Stomach smooth muscle (tissue), 2 donors: ENCODE data around the gene GAPT.

ENCODE experiments used
- H3K27ac ChIP-seq: one replicate; pipeline ENCODE4 v1.7.0; 2013; ENCODE audit warnings: mild to moderate bottlenecking, low read length, inconsistent platforms
- H3K27me3 ChIP-seq, 2 donors: one replicate each; pipeline ENCODE4 v1.7.0; 2013; ENCODE audit warnings: low read length in 2 of 2; ENCODE audit not compliant: insufficient read depth in 2 of 2, control insufficient read depth in 1 of 2
- H3K36me3 ChIP-seq, 2 donors: one replicate each; pipeline ENCODE4 v1.7.0; 2013; ENCODE audit warnings: low read length in 2 of 2; ENCODE audit not compliant: control insufficient read depth in 2 of 2, insufficient read depth in 2 of 2
- H3K4me1 ChIP-seq: one replicate; pipeline ENCODE4 v1.7.0; 2013; ENCODE audit warnings: low read length; ENCODE audit not compliant: control insufficient read depth, insufficient read depth
- H3K4me3 ChIP-seq, 2 donors: one replicate each; pipeline ENCODE4 v1.7.0; 2013; ENCODE audit warnings: low read length in 2 of 2
- H3K9ac ChIP-seq, 2 donors: one replicate each; pipeline ENCODE4 v1.7.0; 2013; ENCODE audit warnings: low read length in 2 of 2, mild to moderate bottlenecking in 1 of 2
- H3K9me3 ChIP-seq, 2 donors: one replicate each; pipeline ENCODE4 v1.7.0; 2013; ENCODE audit warnings: low read length in 2 of 2; ENCODE audit not compliant: control insufficient read depth in 2 of 2
- donor health status: healthy.
- donor health status: Pancreatic carcinoma.

The GAPT gene

DNA sequence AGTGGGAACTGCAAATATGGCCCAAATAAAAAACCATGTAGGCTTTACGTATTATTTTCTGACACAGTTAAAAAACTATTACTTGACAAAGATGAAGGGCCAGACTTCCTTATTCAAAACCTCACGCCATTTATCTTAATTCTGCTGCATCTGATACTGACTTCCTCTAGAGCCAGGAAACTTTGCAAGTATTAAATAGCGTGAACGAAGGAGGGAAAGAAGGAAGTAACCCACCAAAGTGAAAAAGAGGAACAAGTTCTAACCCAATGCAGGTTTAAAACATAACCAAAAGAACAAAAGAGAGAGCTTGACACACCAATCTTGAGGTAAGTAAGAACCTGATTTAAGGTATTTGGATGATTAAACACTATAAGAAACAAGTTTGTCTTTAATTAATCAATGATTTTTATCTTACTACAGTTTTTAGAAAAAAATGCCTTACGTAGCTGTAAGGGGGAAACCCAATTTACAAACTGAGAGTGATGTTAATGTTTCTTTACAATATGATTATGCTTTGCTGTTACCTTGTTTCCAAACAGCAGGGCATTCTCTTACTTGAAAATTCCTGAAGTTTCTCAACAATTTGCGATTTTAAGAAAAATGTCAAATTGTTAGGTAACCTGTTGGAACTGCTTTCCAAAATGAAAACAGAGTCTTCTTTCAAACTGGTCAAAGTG, at the start of gene GAPT:
Gene GAPT, plus strand, starts transcription at position 220 of the 677 bp plus-strand sequence. CDS start 3,102 bp downstream, outside the sequence.
- Histone ChIP-seq H3K9me3 (no peaks in the 10 kb centered on the region), H3K4me1 (no peaks in the 10 kb centered on the region), H3K4me3 (no peak within 1 kb of the TSS), H3K27me3 (no peaks in the 10 kb centered on the region), H3K36me3 (no peaks in the 10 kb centered on the region), H3K27ac (no peak within 1 kb of the TSS), H3K9ac (no peak within 1 kb of the TSS)

GRCh38 chr5:58444805-58445204, 46.4 kb upstream of the GAPT start:
- H3K9me3 ChIP-seq, result peaks cover 0 to 5% of the 10 kb centered on the region in 2 donors
- no peak overlapping the region for H3K4me3 ChIP-seq
- H3K9ac ChIP-seq, result no peak overlapping the region
- H3K27ac ChIP-seq, result no peak overlapping the region
- no peaks in the 10 kb centered on the region for H3K27me3 ChIP-seq
- no peaks in the 10 kb centered on the region for H3K36me3 ChIP-seq
- no peaks in the 10 kb centered on the region for H3K4me1 ChIP-seq

DNA sequence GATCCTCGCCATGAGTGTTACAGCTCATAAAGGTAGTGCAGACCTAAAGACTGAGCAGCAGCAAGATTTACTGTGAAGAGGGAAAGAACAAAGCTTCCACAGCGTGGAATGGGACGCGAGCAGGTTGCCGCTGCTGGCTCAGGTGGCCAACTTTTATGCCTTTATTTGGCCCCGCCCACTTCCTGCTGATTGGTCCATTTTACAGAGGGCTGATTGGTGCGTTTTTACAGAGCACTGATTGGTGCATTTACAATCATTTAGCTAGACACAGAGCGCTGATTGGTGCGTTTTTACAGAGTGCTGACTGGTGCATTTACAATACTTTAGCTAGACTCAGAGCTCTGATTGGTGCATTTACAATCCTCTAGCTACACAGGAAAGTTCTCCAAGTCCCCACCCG, 45.2 kb upstream of the GAPT start:
- Histone ChIP-seq H3K4me1 (no peaks in the 10 kb centered on the region), H3K36me3 (no peaks in the 10 kb centered on the region), H3K9me3 (peaks cover 0 to 5% of the 10 kb centered on the region in 2 donors), H3K27me3 (no peaks in the 10 kb centered on the region), H3K9ac (no peak overlapping the region), H3K4me3 (no peak overlapping the region), H3K27ac (no peak overlapping the region)

DNA sequence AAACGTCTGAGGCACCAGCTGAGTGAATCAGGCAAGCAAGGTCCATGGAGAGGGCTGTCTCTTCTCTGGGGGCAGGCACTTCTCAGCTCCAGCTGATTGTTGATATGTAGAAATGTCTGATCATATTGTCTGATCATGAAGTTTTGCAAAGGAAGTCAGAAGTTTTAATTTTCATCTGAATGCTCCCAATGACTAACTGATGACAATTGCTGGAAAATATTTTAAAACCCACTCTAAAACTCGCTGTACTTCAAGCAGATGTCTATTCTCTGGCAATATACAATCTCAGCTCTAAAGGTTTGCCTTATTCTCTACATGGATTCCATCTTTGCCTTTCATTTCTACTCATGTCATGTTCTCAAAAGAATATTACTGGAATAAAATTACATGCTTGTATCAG, 44.0 kb upstream of the GAPT start:
- Histone ChIP-seq H3K27me3 (no peaks in the 10 kb centered on the region), H3K27ac (no peak overlapping the region), H3K36me3 (no peaks in the 10 kb centered on the region), H3K9ac (no peak overlapping the region), H3K9me3 (peaks cover 0 to 5% of the 10 kb centered on the region in 2 donors), H3K4me3 (no peak overlapping the region), H3K4me1 (no peaks in the 10 kb centered on the region)

- H3K36me3 ChIP-seq, result peaks cover under 1 to 8% of the 10 kb centered on the region in 2 donors
- H3K9ac ChIP-seq, result no peak overlapping the region
- H3K27ac ChIP-seq, result no peak overlapping the region
- H3K4me1 ChIP-seq, result no peaks in the 10 kb centered on the region
- H3K9me3 ChIP-seq, result peaks cover 0 to 5% of the 10 kb centered on the region in 2 donors
- no peak overlapping the region for H3K4me3 ChIP-seq
- no peaks in the 10 kb centered on the region for H3K27me3 ChIP-seq
These were observed 41.2 kb upstream of the GAPT start for GRCh38 chr5:58450018-58450417.

- Histone ChIP-seq H3K4me3 (no peak overlapping the region), H3K9ac (no peak overlapping the region), H3K4me1 (no peaks in the 10 kb centered on the region), H3K27ac (no peak overlapping the region), H3K36me3 (peaks cover 7 to 10% of the 10 kb centered on the region in 2 donors), H3K27me3 (no peaks in the 10 kb centered on the region), H3K9me3 (peaks cover 0 to under 1% of the 10 kb centered on the region in 2 donors)
These were observed 40.2 kb upstream of the GAPT start for GRCh38 chr5:58450811-58451629.

DNA sequence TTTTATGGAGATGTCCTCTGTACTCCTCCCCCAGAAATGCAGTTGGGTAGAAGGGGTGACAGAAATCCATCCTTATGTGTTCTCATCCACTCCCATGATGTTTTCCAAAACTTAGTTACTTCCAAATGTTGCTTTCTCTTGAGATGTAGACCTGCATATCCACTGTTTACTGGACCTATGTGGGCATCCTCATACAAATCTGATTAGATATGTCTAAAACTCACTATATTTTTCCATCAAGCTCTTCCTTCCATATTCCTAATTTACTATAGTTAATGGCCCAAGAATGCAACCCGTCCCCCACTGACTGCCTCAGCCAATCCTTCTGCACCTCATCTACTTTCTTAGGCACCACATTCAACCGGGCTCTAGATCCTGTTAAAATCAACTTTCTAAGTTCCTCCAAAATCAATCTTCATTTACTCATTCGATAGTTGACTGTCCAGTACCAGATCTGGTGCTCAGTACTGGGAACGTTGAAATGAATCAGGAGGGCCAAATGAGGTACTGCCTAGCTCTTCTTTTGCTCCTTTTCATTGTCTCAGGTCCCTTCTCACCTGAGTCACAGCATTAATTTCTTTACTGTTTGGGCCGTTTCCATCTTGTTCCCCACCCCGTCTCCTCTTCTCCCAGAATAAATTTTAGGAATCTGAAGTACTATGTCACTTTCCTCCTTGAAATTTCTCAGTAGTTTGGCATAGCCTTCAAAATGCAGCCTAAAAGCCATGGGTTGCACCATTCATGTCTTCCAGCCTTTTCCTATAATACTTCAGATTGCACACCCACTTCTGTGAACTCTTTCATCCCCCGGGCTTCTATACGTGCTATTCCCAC, 39.3 kb upstream of the GAPT start:
- Histone ChIP-seq H3K9me3 (no peaks in the 10 kb centered on the region), H3K4me3 (no peak overlapping the region), H3K27ac (no peak overlapping the region), H3K36me3 (peaks cover 7 to 10% of the 10 kb centered on the region in 2 donors), H3K27me3 (no peaks in the 10 kb centered on the region), H3K9ac (no peak overlapping the region), H3K4me1 (no peaks in the 10 kb centered on the region)

DNA sequence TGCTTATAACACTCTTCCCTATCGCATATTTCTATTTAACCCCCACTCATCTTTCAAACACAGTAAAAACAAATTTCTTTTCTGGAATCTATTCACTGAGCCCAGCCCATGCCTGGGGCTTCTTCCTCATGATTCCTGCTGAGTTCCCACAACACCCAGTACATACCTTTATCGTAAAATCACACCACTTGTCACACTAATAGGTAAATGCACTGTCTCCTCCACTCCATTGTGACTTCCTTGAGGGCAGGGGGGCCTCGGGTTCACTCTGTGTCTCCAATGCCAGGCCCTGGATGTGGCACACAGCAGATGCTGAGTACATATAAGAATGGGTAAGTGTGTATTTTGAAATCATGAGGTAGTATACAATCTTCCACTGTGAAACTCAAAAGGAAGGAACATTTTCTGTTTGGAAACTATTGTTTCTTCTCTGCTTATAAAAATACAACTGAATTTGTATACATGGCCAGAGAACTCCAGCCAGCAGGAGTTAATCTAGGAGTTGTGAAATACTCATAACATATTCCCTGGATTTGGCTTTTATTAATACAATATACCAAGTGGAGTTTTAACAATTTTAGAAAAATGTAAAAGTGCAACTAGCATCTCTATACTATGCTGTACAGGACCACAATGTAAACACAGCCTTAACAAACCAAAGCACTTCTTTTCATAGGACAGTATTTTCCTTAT, 38.5 kb upstream of the GAPT start:
- Histone ChIP-seq H3K4me3 (no peak overlapping the region), H3K36me3 (peaks cover 7 to 16% of the 10 kb centered on the region in 2 donors), H3K27me3 (no peaks in the 10 kb centered on the region), H3K4me1 (no peaks in the 10 kb centered on the region), H3K27ac (no peak overlapping the region), H3K9ac (no peak overlapping the region), H3K9me3 (no peaks in the 10 kb centered on the region)

DNA sequence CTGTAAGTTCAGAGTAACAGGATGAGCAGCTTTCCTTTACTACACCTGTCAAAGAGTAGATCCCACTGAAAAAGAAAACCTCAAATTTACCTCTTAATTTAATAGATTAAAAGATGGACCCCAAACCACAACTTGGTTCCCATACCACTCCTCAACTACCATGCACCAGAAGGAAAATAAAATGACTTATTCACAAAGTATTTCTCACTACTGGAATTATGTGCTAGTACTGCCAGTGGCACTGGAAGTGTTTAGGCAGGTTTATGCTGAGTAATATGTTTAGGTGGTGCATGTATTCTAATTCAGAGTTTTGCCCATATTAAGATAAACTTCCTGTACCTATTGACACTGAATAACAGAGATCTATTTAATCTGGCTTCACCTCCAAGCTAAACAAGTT, 37.9 kb upstream of the GAPT start:
- Histone ChIP-seq H3K27me3 (no peaks in the 10 kb centered on the region), H3K4me1 (no peaks in the 10 kb centered on the region), H3K9ac (no peak overlapping the region), H3K4me3 (no peak overlapping the region), H3K9me3 (no peaks in the 10 kb centered on the region), H3K36me3 (peaks cover 7 to 16% of the 10 kb centered on the region in 2 donors), H3K27ac (no peak overlapping the region)

- Histone ChIP-seq H3K27me3 (no peaks in the 10 kb centered on the region), H3K4me3 (no peak overlapping the region), H3K27ac (no peak overlapping the region), H3K9ac (no peak overlapping the region), H3K9me3 (no peaks in the 10 kb centered on the region), H3K4me1 (no peaks in the 10 kb centered on the region), H3K36me3 (peaks cover 7 to 16% of the 10 kb centered on the region in 2 donors)
These were observed 37.2 kb upstream of the GAPT start for GRCh38 chr5:58454025-58454424.
